H1 (cell line): ENCODE measurements around the gene ZGLP1. TPM values are rescaled to one million over a fixed set of nuclear protein-coding genes. Genes with fewer than 3 reads are reported as not detected.

Source experiments
- CTCF ChIA-PET: fragments of 300-600 bp; sonication (Branson Sonifier 250); formaldehyde crosslinking; loops from one replicate; lab custom pipeline; 2021; ENCODE audit not compliant: partially characterized antibody; lab: Charles Lee
- POLR2A ChIA-PET: fragments of 300-600 bp; sonication (Branson Sonifier 250); formaldehyde crosslinking; loops from one replicate; lab custom pipeline; 2021; ENCODE audit warnings: inconsistent platforms; ENCODE audit not compliant: partially characterized antibody; lab: Charles Lee
- DNase-seq, 2 experiments: peaks; one replicate each; pipeline versions ENCODE4 v3.0.0 to v3.0.0-alpha.2; 2010 to 2022; ENCODE audit warnings: low spot score in 2 of 2, low read depth in 1 of 2, mixed read lengths in 1 of 2
- FAIRE-seq: peaks from 2 replicates; lab custom pipeline; 2011; peaks lifted over from hg19 to GRCh38; lab: Jason Lieb, UNC
- H2AFZ ChIP-seq: 2 replicates; pipeline ENCODE4 v1.8.1; 2012; ENCODE audit warnings: low read length, inconsistent platforms
- H2AK5ac ChIP-seq: 2 replicates; pipeline ENCODE4 v1.6.1; 2013; ENCODE audit warnings: low read depth, low read length
- H2BK120ac ChIP-seq: replicated peaks from 2 replicates; pipeline ENCODE3; 2013; ENCODE audit warnings: low read depth, low read length, inconsistent platforms
- H2BK12ac ChIP-seq: 2 replicates; pipeline ENCODE4 v1.6.1; 2013; ENCODE audit warnings: low read depth, low read length
- H2BK15ac ChIP-seq: 2 replicates; pipeline ENCODE4 v1.6.1; 2013; ENCODE audit warnings: low read length
- H2BK20ac ChIP-seq: 2 replicates; pipeline ENCODE4 v1.6.1; 2013; ENCODE audit warnings: low read length
- H2BK5ac ChIP-seq: 2 replicates; pipeline ENCODE4 v1.6.1; 2013; ENCODE audit warnings: low read depth, low read length
- H3K14ac ChIP-seq: 2 replicates; pipeline ENCODE4 v1.6.1; 2013; ENCODE audit warnings: inconsistent platforms; ENCODE audit not compliant: insufficient read length
- H3K18ac ChIP-seq: 2 replicates; pipeline ENCODE4 v1.6.1; 2013; ENCODE audit warnings: low read length; ENCODE audit errors: extremely low read depth
- H3K23ac ChIP-seq: 2 replicates; pipeline ENCODE4 v1.6.1; 2013; ENCODE audit warnings: inconsistent platforms; ENCODE audit not compliant: insufficient read length
- H3K23me2 ChIP-seq: 2 replicates; pipeline ENCODE4 v1.6.1; 2013; ENCODE audit warnings: low read depth, low read length
- H3K27ac ChIP-seq: 2 replicates; pipeline ENCODE4 v1.6.1; 2011; ENCODE audit warnings: low read depth, low read length, inconsistent platforms
- H3K27me3 ChIP-seq, 4 experiments: replicated peaks in 1 of 4; 1 replicate in 1 of 4; 2 replicates in 3 of 4; pipeline versions ENCODE4 v1.6.1 to v1.8.1; 2011 to 2013; ENCODE audit warnings: low read length in 3 of 4, mild to moderate bottlenecking in 3 of 4, inconsistent platforms in 2 of 4, mixed read lengths in 2 of 4, moderate library complexity in 1 of 4; ENCODE audit not compliant: control insufficient read depth in 3 of 4, insufficient read depth in 3 of 4; ENCODE audit errors: extremely low read depth in 1 of 4
- H3K36me3 ChIP-seq, 4 experiments: 2 replicates each; pipeline versions ENCODE4 v1.6.1 to v1.8.1; 2011 to 2013; ENCODE audit warnings: mild to moderate bottlenecking in 4 of 4, low read length in 3 of 4, moderate library complexity in 2 of 4, control low read depth in 1 of 4, inconsistent platforms in 1 of 4; ENCODE audit not compliant: insufficient read depth in 4 of 4, control insufficient read depth in 2 of 4
- H3K4ac ChIP-seq: replicated peaks from 2 replicates; pipeline ENCODE3; 2013; ENCODE audit warnings: low read length, low read depth, mixed read lengths, inconsistent platforms; ENCODE audit not compliant: insufficient read length
- H3K4me1 ChIP-seq, 4 experiments: replicated peaks in 1 of 4; 1 replicate in 1 of 4; 2 replicates in 3 of 4; pipeline versions ENCODE4 v1.6.1 to v1.8.1; 2011 to 2013; ENCODE audit warnings: low read length in 3 of 4, inconsistent platforms in 2 of 4, mixed read lengths in 1 of 4; ENCODE audit not compliant: insufficient read depth in 4 of 4, control insufficient read depth in 3 of 4
- H3K4me2 ChIP-seq, 2 experiments: 2 replicates each; pipeline versions ENCODE4 v1.6.1 to v1.8.1; 2011 to 2013; ENCODE audit warnings: low read depth in 2 of 2, low read length in 2 of 2, control low read depth in 1 of 2, inconsistent platforms in 1 of 2, mild to moderate bottlenecking in 1 of 2; ENCODE audit not compliant: insufficient read depth in 1 of 2
- H3K4me3 ChIP-seq, 4 experiments: fragments of 200-600, 300-600 bp in 1 of 4; sonication (generic), shearing (Covaris generic), sonication (Bioruptor Twin) in 1 of 4; 2 replicates each; pipeline versions ENCODE4 v1.5.1 to v1.8.1; 2011 to 2016; ENCODE audit warnings: low read length in 4 of 4, low read depth in 3 of 4, control low read depth in 2 of 4, inconsistent platforms in 2 of 4, mild to moderate bottlenecking in 2 of 4, mixed read lengths in 1 of 4, moderate library complexity in 1 of 4; ENCODE audit not compliant: insufficient read depth in 2 of 4; ENCODE audit errors: extremely low read depth in 1 of 4
- H3K56ac ChIP-seq: replicated peaks from 2 replicates; pipeline ENCODE3; 2013; ENCODE audit warnings: low read depth, mild to moderate bottlenecking, mixed read lengths, low read length, inconsistent platforms; ENCODE audit not compliant: insufficient read length
- H3K79me1 ChIP-seq: 2 replicates; pipeline ENCODE4 v1.6.1; 2013; ENCODE audit warnings: low read depth, low read length, control low read depth
- H3K79me2 ChIP-seq, 2 experiments: 2 replicates each; pipeline versions ENCODE4 v1.6.1 to v1.8.1; 2012 to 2013; ENCODE audit warnings: low read length in 2 of 2, mild to moderate bottlenecking in 2 of 2, inconsistent platforms in 1 of 2; ENCODE audit not compliant: insufficient read depth in 2 of 2, control insufficient read depth in 1 of 2
- H3K9ac ChIP-seq, 4 experiments: replicated peaks in 1 of 4; 1 replicate in 1 of 4; 2 replicates in 3 of 4; pipeline versions ENCODE4 v1.6.1 to v1.8.1; 2011 to 2013; ENCODE audit warnings: low read depth in 3 of 4, low read length in 3 of 4, control low read depth in 2 of 4, mild to moderate bottlenecking in 2 of 4, moderate library complexity in 2 of 4, inconsistent platforms in 1 of 4; ENCODE audit errors: extremely low read depth in 1 of 4
- H3K9me3 ChIP-seq, 2 experiments: 2 replicates each; pipeline versions ENCODE4 v1.6.1 to v1.8.1; 2012 to 2013; ENCODE audit warnings: mild to moderate bottlenecking in 2 of 2, moderate library complexity in 2 of 2, control low read depth in 1 of 2, inconsistent platforms in 1 of 2, low read depth in 1 of 2, low read length in 1 of 2, mixed read lengths in 1 of 2; ENCODE audit not compliant: insufficient read depth in 2 of 2
- H4K20me1 ChIP-seq, 2 experiments: replicated peaks in 1 of 2; 2 replicates each; pipeline versions ENCODE3 to v1.8.1; 2011 to 2013; ENCODE audit warnings: inconsistent platforms in 2 of 2, low read length in 2 of 2, mild to moderate bottlenecking in 1 of 2; ENCODE audit not compliant: insufficient read depth in 2 of 2, control insufficient read depth in 1 of 2
- H4K5ac ChIP-seq: 2 replicates; pipeline ENCODE4 v1.6.1; 2013; ENCODE audit warnings: low read length, low read depth, mixed read lengths, inconsistent platforms; ENCODE audit not compliant: insufficient read length
- H4K8ac ChIP-seq: 2 replicates; pipeline ENCODE4 v1.8.0; 2013; ENCODE audit warnings: mild to moderate bottlenecking, moderate library complexity, low read length, inconsistent platforms; ENCODE audit not compliant: insufficient read depth; ENCODE audit errors: extremely low read depth
- H4K91ac ChIP-seq: replicated peaks from 2 replicates; pipeline ENCODE3; 2013; ENCODE audit warnings: low read length, mixed read lengths, inconsistent platforms; ENCODE audit not compliant: insufficient read length
- CBX5 ChIP-seq: fragments of 300-800, 300-1000 bp; sonication (generic); IDR thresholded peaks from 2 replicates; pipeline ENCODE4 v1.7.1; 2016; ENCODE audit warnings: antibody characterized with exemption, low read length, low read depth
- CEBPB ChIP-seq: IDR thresholded peaks from 2 replicates; pipeline ENCODE4 v1.6.1; 2012; ENCODE audit warnings: low read depth, low read length
- CTBP2 ChIP-seq: IDR thresholded peaks from 2 replicates; pipeline ENCODE4 v1.7.0; 2011; ENCODE audit warnings: borderline replicate concordance, mild to moderate bottlenecking, moderate library complexity, mixed read lengths, low read length; ENCODE audit not compliant: insufficient read depth, insufficient read length
- KDM1A ChIP-seq: fragments of 200-600, 300-600 bp; sonication (generic); IDR thresholded peaks from 2 replicates; pipeline ENCODE4 v1.7.1; 2016; ENCODE audit warnings: mild to moderate bottlenecking, low read length, borderline replicate concordance
- KDM4A ChIP-seq: IDR thresholded peaks from one replicate; pipeline ENCODE4 v1.7.1; 2012; ENCODE audit warnings: low read depth, mild to moderate bottlenecking, moderate library complexity, low read length, inconsistent platforms; ENCODE audit not compliant: severe bottlenecking
- MAFK ChIP-seq: IDR thresholded peaks from 2 replicates; pipeline ENCODE4 v1.6.1; 2012; ENCODE audit warnings: low read depth, mild to moderate bottlenecking, improper control_type of control experiment, low read length
- RAD21 ChIP-seq, 2 experiments: IDR thresholded peaks in 1 of 2; conservative IDR thresholded peaks in 1 of 2; 2 replicates each; pipeline ENCODE4 v1.6.1; 2011; ENCODE audit warnings: low read depth in 2 of 2, low read length in 2 of 2, improper control_type of control experiment in 1 of 2, inconsistent platforms in 1 of 2, mild to moderate bottlenecking in 1 of 2, moderate library complexity in 1 of 2
- SUZ12 ChIP-seq: fragments of 200-600 bp; sonication (generic); IDR thresholded peaks from 2 replicates; pipeline ENCODE4 v1.6.1; 2012; ENCODE audit warnings: mild to moderate bottlenecking, inconsistent platforms, low read length, moderate library complexity, mixed read lengths
- TEAD4 ChIP-seq: IDR thresholded peaks from 2 replicates; pipeline ENCODE4 v1.6.1; 2012; ENCODE audit warnings: low read depth, low read length, inconsistent platforms, mixed read lengths
- WGBS, 2 experiments: shearing (Covaris generic) in 1 of 2; methylation state at CpG; one replicate each; pipeline versions ENCODE4 v1.1.6 to v1.1.7; 2013 to 2015; ENCODE audit warnings: low lambda C conversion rate in 2 of 2, mixed read lengths in 2 of 2, inconsistent platforms in 1 of 2, low coverage in 1 of 2, missing lambda C conversion rate in 1 of 2; ENCODE audit not compliant: insufficient replicate concordance in 2 of 2, insufficient coverage in 1 of 2, insufficient read length in 1 of 2; ENCODE audit errors: extremely low coverage in 1 of 2, missing lambda C conversion rate in 1 of 2; 5-methylcytosine and 5-hydroxymethylcytosine counted together
- polyA plus RNA-seq, 7 experiments: library from polyadenylated mRNA; depleted of rRNA in 3 of 7; stranded (reverse) in 5 of 7; unstranded in 2 of 7; fragments of >200 nt in 5 of 7; fragments of 200-250 nt in 2 of 7; gene quantifications; 1 replicate in 5 of 7; 2 replicates in 1 of 7; 4 replicates in 1 of 7; pipeline versions ENCODE4 v1.2.1 to v1.2.3, GENCODE V29; 2011 to 2013; ENCODE audit warnings: missing spikeins in 2 of 7, mixed read lengths in 2 of 7
- total RNA-seq: library from RNA; stranded (reverse); fragmentation: NEBNext Ultra II Directional; extraction: Animal tissue kit (Norgen Biotek cat#: 25700); gene quantifications from 2 replicates; pipeline ENCODE4 v1.2.1, GENCODE V29; 2021
- TF ChIP-seq, protein P1 (sequence below): IDR thresholded peaks from 2 replicates; pipeline ENCODE4 v1.6.1; 2011; ENCODE audit warnings: low read length, improper control_type of control experiment
- TF ChIP-seq, protein P2 (sequence below): IDR thresholded peaks from 2 replicates; pipeline ENCODE4 v1.6.1; 2011; ENCODE audit warnings: low read depth, mild to moderate bottlenecking, low read length; ENCODE audit not compliant: insufficient read depth

The ZGLP1 gene
- total and polyA plus RNA-seq, 2 of the 8 experiments (the other 6 are each of a cell fraction or from before 2014, with no cell fraction given), result 4.2 to 5.1 TPM

GRCh38 chr19:10344780-10345179 lies 35.2 kb upstream of the ZGLP1 start:
- H2AFZ ChIP-seq, result no peak overlapping the region
- H3K56ac ChIP-seq, result no peak overlapping the region
- no peak overlapping the region for H3K4ac ChIP-seq
- H3K9ac ChIP-seq, result no peak overlapping the region
- no peak overlapping the region for H2BK120ac ChIP-seq
- H3K23ac ChIP-seq, result no peak overlapping the region
- H3K79me2 ChIP-seq, result no peaks in the 10 kb centered on the region
- no peak overlapping the region for H4K91ac ChIP-seq
- ChIA-PET CTCF (interaction anchor here (1.1 to 2.4 kb wide), 5 partner anchors 9 to 86 kb away, joined by 3 to 11 read pairs (median 4); partner anchors contain the start of gene ICAM1), POLR2A (interaction anchor here (1.1 to 1.3 kb wide), 3 partner anchors 9 to 11 kb away, joined by 3 to 5 read pairs (median 3); partner anchors contain the start of gene RAVER1)
- no peak overlapping the region for H4K8ac ChIP-seq
- no peaks in the 10 kb centered on the region; a peak in 1 of 8 replicates for H3K36me3 ChIP-seq
- no peaks in the 10 kb centered on the region for H4K20me1 ChIP-seq
- H3K14ac ChIP-seq, result no peak overlapping the region
- no peaks in the 10 kb centered on the region; the same call in 1 of the 2 replicates for H3K23me2 ChIP-seq
- H3K9me3 ChIP-seq, result no peaks in the 10 kb centered on the region
- H3K79me1 ChIP-seq, result no peaks in the 10 kb centered on the region
- 92% methylated on average over 10 of the region's 10 CpGs; no CpG with 5 or more reads in 1 of the 2 experiments for WGBS, 2 experiments
- H3K4me3 ChIP-seq, result no peak overlapping the region
- H3K18ac ChIP-seq, result no peak overlapping the region
- FAIRE-seq, result no peak
- H3K4me1 ChIP-seq, result no peaks in the 10 kb centered on the region; a peak in 1 of 7 replicates
- no peak overlapping the region for H3K4me2 ChIP-seq
- H3K27me3 ChIP-seq, result no peaks in the 10 kb centered on the region
- no peak overlapping the region for H2BK5ac ChIP-seq
- H2BK12ac ChIP-seq, result no peak overlapping the region
- no peak overlapping the region for H2BK20ac ChIP-seq
- H2BK15ac ChIP-seq, result no peak overlapping the region
- DNase-seq, result no peak
- H2AK5ac ChIP-seq, result no peak overlapping the region
- no peak overlapping the region for H4K5ac ChIP-seq
- no peak overlapping the region for H3K27ac ChIP-seq
- TF ChIP-seq RAD21 (IDR thresholded peaks at IDR 0.05 in 1 of 2, conservative IDR thresholded peaks at IDR 0.05 in 1 of 2; ENCODE audit: low read depth in 2 of 2, low read length in 2 of 2) (no peak), CTBP2 (no peak), TEAD4 (no peak), CEBPB (no peak), MAFK (no peak), KDM4A (no peak), SUZ12 (no peak), CBX5 (no peak), KDM1A (no peak)
- TF ChIP-seq, protein P1, sequence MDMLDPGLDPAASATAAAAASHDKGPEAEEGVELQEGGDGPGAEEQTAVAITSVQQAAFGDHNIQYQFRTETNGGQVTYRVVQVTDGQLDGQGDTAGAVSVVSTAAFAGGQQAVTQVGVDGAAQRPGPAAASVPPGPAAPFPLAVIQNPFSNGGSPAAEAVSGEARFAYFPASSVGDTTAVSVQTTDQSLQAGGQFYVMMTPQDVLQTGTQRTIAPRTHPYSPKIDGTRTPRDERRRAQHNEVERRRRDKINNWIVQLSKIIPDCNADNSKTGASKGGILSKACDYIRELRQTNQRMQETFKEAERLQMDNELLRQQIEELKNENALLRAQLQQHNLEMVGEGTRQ, result no peak
- TF ChIP-seq, protein P2, sequence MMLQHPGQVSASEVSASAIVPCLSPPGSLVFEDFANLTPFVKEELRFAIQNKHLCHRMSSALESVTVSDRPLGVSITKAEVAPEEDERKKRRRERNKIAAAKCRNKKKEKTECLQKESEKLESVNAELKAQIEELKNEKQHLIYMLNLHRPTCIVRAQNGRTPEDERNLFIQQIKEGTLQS, result no peak
